GM19438 (cell line): ENCODE measurements around the gene SPACA7.

Experiments
- ATAC-seq: cut with Tn5 transposase; IDR thresholded peaks from one replicate; pipeline ENCODE4 v1.9.1; 2021; ENCODE audit warnings: low read depth; ENCODE audit not compliant: unreplicated experiment

Gene SPACA7

GRCh38 chr13:112376050-112376681, at the start of gene SPACA7:
SPACA7 (plus strand) TSS chr13:112376355; CDS start chr13:112376386, 31 bp downstream.
- ATAC-seq, result no peak

GRCh38 chr13:112326821-112327370, 49.3 kb upstream of the SPACA7 start:
- no peak for ATAC-seq

GRCh38 chr13:112328936-112329335, 47.2 kb upstream of the SPACA7 start:
- no peak for ATAC-seq

- no peak for ATAC-seq
Observed at GRCh38 chr13:112329376-112329775, 46.8 kb upstream of the SPACA7 start.

- ATAC-seq, result no peak
Observed at GRCh38 chr13:112330066-112330465, 46.1 kb upstream of the SPACA7 start.

- ATAC-seq, result no peak
Observed at GRCh38 chr13:112330479-112331381, 45.4 kb upstream of the SPACA7 start.

GRCh38 chr13:112331675-112332074, 44.5 kb upstream of the SPACA7 start:
- no peak for ATAC-seq

- no peak for ATAC-seq
Observed at GRCh38 chr13:112332727-112333126, 43.4 kb upstream of the SPACA7 start.

- ATAC-seq, result no peak
Observed at GRCh38 chr13:112333756-112334543, 42.2 kb upstream of the SPACA7 start.

GRCh38 chr13:112335135-112335534, 41.0 kb upstream of the SPACA7 start:
- ATAC-seq, result no peak

- no peak for ATAC-seq
Observed at GRCh38 chr13:112341446-112341845, 34.7 kb upstream of the SPACA7 start.

- no peak for ATAC-seq
Observed at GRCh38 chr13:112341976-112342735, 34.0 kb upstream of the SPACA7 start.

- no peak for ATAC-seq
Observed at GRCh38 chr13:112342841-112343361, 33.3 kb upstream of the SPACA7 start.

GRCh38 chr13:112343591-112343990, 32.6 kb upstream of the SPACA7 start:
- ATAC-seq, result no peak

GRCh38 chr13:112345826-112346172, 30.4 kb upstream of the SPACA7 start:
- no peak for ATAC-seq

GRCh38 chr13:112346173-112346898, 29.8 kb upstream of the SPACA7 start:
- no peak for ATAC-seq

GRCh38 chr13:112346899-112347229, 29.3 kb upstream of the SPACA7 start:
- ATAC-seq, result no peak

GRCh38 chr13:112347986-112348385, 28.2 kb upstream of the SPACA7 start:
- ATAC-seq, result no peak

- no peak for ATAC-seq
Observed at GRCh38 chr13:112348642-112349345, 27.4 kb upstream of the SPACA7 start.
